ENCODE data around the gene ZWILCH. TPM values are rescaled to one million over a fixed set of nuclear protein-coding genes. Genes with fewer than 3 reads are reported as not detected.

Gene ZWILCH
- total RNA-seq, 2 donors from 2014 or later, result 6.1 to 11.4 TPM

DNA sequence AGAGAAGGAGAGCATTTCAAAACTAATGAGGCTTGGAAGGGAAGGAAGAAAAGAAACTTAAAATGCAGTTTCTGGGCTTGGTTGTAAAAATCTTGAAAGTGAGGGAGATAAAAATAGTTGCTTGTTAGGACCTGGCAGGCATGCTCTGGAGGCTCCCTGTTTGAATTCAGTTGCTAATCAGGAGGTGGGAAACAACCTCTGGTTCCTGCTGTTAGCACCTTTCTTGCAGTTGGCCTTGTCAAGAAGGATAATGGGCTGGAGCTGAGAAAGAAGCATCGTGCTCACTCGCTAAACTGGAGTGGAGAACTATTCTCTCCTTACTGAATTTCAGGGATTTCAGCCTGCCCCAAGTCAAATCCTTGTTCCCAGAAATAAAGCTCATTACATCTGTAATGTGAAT is 31.0 kb upstream of the ZWILCH start:
- TF ChIP-seq, protein P1, sequence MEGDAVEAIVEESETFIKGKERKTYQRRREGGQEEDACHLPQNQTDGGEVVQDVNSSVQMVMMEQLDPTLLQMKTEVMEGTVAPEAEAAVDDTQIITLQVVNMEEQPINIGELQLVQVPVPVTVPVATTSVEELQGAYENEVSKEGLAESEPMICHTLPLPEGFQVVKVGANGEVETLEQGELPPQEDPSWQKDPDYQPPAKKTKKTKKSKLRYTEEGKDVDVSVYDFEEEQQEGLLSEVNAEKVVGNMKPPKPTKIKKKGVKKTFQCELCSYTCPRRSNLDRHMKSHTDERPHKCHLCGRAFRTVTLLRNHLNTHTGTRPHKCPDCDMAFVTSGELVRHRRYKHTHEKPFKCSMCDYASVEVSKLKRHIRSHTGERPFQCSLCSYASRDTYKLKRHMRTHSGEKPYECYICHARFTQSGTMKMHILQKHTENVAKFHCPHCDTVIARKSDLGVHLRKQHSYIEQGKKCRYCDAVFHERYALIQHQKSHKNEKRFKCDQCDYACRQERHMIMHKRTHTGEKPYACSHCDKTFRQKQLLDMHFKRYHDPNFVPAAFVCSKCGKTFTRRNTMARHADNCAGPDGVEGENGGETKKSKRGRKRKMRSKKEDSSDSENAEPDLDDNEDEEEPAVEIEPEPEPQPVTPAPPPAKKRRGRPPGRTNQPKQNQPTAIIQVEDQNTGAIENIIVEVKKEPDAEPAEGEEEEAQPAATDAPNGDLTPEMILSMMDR (IDR thresholded peaks at IDR 0.05), result no peak
- TF ChIP-seq POLR2AphosphoS5 (IDR thresholded peaks at IDR 0.05), result no peak
- no peak for TF ChIP-seq POLR2A (IDR thresholded peaks at IDR 0.05)

GRCh38 chr15:66474963-66475362 is 30.2 kb upstream of the ZWILCH start:
- intact Hi-C loops (cut with DNase I), result no loop called here
- TF ChIP-seq, protein P1 (IDR thresholded peaks at IDR 0.05), result no peak
- no peak for TF ChIP-seq POLR2A (IDR thresholded peaks at IDR 0.05)
- no peak for TF ChIP-seq POLR2AphosphoS5 (IDR thresholded peaks at IDR 0.05)
- H3K9me3 ChIP-seq, result no peaks in the 10 kb centered on the region
- H3K4me1 ChIP-seq (replicated peaks), result no peaks in the 10 kb centered on the region
- WGBS, result 88% methylated on average over 3 of the region's 3 CpGs
- no peak overlapping the region for H3K27ac ChIP-seq
- no peak for DNase-seq (ENCODE audit: low spot score)
- no peaks in the 10 kb centered on the region for H3K27me3 ChIP-seq (replicated peaks; ENCODE audit: insufficient read depth)
- H3K36me3 ChIP-seq, result no peaks in the 10 kb centered on the region
- H3K4me3 ChIP-seq, result no peak overlapping the region

More for the DNA sequence above, 31.0 kb upstream of the ZWILCH start:
- no peak for DNase-seq (ENCODE audit: low spot score)
- H3K4me3 ChIP-seq, result no peak overlapping the region
- intact Hi-C loops (cut with DNase I), result no loop called here
- H3K27me3 ChIP-seq (replicated peaks; ENCODE audit: insufficient read depth), result no peaks in the 10 kb centered on the region
- 60% methylated on average over 2 of the region's 2 CpGs for WGBS
- H3K4me1 ChIP-seq (replicated peaks), result no peaks in the 10 kb centered on the region
- H3K9me3 ChIP-seq, result no peaks in the 10 kb centered on the region
- H3K36me3 ChIP-seq, result no peaks in the 10 kb centered on the region
- no peak overlapping the region for H3K27ac ChIP-seq

DNA sequence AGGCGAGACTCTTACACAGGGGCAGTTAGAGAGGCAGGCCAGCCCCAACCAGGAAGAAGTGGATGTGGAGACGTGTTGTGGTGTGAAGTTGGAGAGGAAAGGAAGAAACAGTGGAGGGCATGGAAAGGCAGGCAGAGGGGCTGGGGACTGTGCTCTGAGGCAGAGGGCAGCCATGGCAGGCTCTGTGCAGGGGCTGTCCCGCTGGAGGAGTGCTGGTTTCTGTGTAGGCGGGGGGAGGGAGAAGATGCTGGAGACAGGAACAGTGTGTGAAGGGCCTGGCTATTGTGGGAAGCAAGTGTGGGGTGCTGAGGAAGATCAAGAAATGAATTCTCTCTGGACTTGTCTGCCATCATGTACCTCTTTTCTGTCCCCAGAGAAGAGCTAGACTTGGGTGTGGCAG is 28.6 kb upstream of the ZWILCH start:
- Histone ChIP-seq H3K9me3 (no peaks in the 10 kb centered on the region), H3K4me3 (no peak overlapping the region), H3K27ac (no peak overlapping the region), H3K4me1 (replicated peaks) (no peaks in the 10 kb centered on the region), H3K27me3 (replicated peaks; ENCODE audit: insufficient read depth) (no peaks in the 10 kb centered on the region), H3K36me3 (no peaks in the 10 kb centered on the region)
- intact Hi-C loops (cut with DNase I), result no loop called here
- DNase-seq (ENCODE audit: low spot score), result no peak
- WGBS, result 84% methylated on average over 4 of the region's 4 CpGs
- TF ChIP-seq, protein P1 (IDR thresholded peaks at IDR 0.05), result no peak
- TF ChIP-seq POLR2AphosphoS5 (IDR thresholded peaks at IDR 0.05) (no peak), POLR2A (IDR thresholded peaks at IDR 0.05) (no peak)

DNA sequence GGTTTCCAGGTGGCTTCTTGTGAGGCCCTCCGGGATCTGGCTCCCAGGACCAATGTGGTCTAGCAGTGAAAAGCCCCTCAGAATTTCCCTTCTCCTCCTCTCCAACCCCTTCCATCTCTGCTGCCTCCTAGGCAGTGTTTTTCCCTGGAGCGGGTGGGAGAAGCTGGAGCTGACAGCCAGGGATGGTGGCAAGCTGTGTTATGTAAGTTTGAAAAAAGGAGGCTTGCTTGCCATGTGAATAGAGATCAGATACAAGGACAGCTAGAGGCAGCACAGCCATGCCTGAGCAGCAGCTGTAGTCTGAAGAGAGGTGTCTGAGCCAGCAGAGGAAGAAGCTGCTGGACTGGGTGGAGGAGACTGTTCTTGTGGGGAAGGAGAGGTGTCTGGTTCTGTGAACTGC is 28.1 kb upstream of the ZWILCH start:
- no peaks in the 10 kb centered on the region for H3K4me1 ChIP-seq (replicated peaks)
- no peak for TF ChIP-seq POLR2AphosphoS5 (IDR thresholded peaks at IDR 0.05)
- TF ChIP-seq, protein P1 (IDR thresholded peaks at IDR 0.05), result no peak
- no peak for TF ChIP-seq POLR2A (IDR thresholded peaks at IDR 0.05)
- DNase-seq (ENCODE audit: low spot score), result no peak
- H3K4me3 ChIP-seq, result no peak overlapping the region
- no peaks in the 10 kb centered on the region for H3K36me3 ChIP-seq
- WGBS, result 97% methylated on average over 2 of the region's 2 CpGs
- no peak overlapping the region for H3K27ac ChIP-seq
- no peaks in the 10 kb centered on the region for H3K9me3 ChIP-seq
- intact Hi-C loops (cut with DNase I), result no loop called here
- no peaks in the 10 kb centered on the region for H3K27me3 ChIP-seq (replicated peaks; ENCODE audit: insufficient read depth)

- WGBS, result 95% methylated on average over 6 of the region's 6 CpGs
- intact Hi-C loops (cut with DNase I), result no loop called here
These were observed 24.9 kb upstream of the ZWILCH start for GRCh38 chr15:66480267-66480666.

More at GRCh38 chr15:66480267-66480666, 24.9 kb upstream of the ZWILCH start:
- H3K27me3 ChIP-seq (replicated peaks; ENCODE audit: insufficient read depth), result no peaks in the 10 kb centered on the region
- no peak overlapping the region for H3K27ac ChIP-seq
- no peak for TF ChIP-seq POLR2A (IDR thresholded peaks at IDR 0.05)
- no peak for TF ChIP-seq POLR2AphosphoS5 (IDR thresholded peaks at IDR 0.05)
- TF ChIP-seq, protein P1 (IDR thresholded peaks at IDR 0.05), result no peak
- no peaks in the 10 kb centered on the region for H3K36me3 ChIP-seq
- DNase-seq (ENCODE audit: low spot score), result no peak
- no peak overlapping the region for H3K4me3 ChIP-seq
- H3K4me1 ChIP-seq (replicated peaks), result no peaks in the 10 kb centered on the region
- H3K9me3 ChIP-seq, result no peaks in the 10 kb centered on the region

All from prostate gland (tissue), 2 donors.